ENCODE results near the gene THSD4.
"Not testable (repeated sequence)": the region's sequence is repeated elsewhere in the genome, so short reads cannot be mapped to it uniquely, and the experiment has no call there.

The THSD4 gene

DNA sequence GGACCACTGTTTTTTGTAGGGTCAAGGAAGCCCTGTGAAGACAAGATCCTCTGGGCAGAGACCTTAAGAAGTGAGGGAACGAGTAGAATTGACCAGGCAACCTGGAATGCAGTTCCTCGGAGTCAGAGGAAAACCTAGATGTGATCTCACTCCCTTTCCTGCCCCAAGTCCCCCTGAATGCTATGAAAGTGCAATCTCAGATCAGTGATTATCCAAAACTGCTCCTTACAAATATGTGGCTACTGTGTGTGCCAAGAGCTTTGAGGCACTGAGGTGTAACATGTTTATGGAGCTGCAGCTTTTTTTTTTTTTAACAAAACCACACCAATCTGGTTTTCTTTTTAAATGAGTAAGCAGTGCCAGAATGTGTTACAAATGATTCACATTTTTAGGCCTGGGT lies 35.8 kb downstream of the THSD4 start:
- no peak for DNase-seq

GRCh38 chr15:71152542-71152941 lies 37.3 kb downstream of the THSD4 start:
- DNase-seq: no peak

GRCh38 chr15:71153823-71154524 lies 38.7 kb downstream of the THSD4 start:
- DNase-seq: no peak

GRCh38 chr15:71154607-71155200 lies 39.4 kb downstream of the THSD4 start:
- DNase-seq: no peak

DNA sequence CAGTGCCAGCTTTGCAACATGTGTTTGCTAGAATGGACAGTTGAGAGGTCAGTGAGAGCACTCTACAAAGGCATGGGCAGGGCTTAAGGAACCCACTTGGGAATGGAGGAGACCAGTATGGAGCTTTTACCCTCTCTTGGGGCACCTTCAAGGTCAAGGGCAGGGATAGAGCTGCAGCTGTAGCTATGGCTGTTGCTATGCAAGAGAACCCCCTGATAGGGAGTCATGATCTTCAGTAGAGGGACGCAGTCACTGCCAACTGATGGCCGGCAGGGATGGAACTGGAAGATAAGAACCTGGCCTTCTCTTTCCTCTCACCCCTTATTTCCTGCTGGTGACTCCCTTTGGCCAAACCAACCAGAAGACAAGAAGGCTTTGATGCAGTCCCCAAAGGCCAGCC lies 40.3 kb downstream of the THSD4 start:
- no peak for DNase-seq

DNA sequence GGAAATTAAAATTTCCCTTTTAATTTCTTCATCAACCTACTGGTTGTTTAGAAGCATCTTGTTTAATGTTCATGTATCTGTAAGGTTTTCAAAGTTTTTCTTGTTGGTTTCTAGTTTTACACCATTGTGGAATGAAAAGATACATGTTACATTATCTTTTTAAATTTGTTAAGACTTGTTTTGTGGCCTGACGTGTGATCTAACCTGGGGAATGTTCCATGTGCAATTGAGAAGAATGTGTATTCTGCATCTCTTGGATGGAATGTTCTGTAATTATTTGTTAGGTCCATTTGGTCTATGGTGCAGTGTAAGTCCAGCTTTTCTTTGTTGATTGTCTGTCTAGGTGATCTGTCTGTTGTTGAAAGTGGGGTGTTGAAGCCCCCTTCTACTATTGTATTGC lies 45.7 kb downstream of the THSD4 start:
- DNase-seq: no peak

- DNase-seq: no peak
Measured at GRCh38 chr15:71162309-71162708, 47.0 kb downstream of the THSD4 start.

GRCh38 chr15:71164606-71165005 lies 49.3 kb downstream of the THSD4 start:
- DNase-seq: not testable (repeated sequence)

GRCh38 chr15:71167445-71168165 lies 52.3 kb downstream of the THSD4 start:
- no peak for DNase-seq

DNA sequence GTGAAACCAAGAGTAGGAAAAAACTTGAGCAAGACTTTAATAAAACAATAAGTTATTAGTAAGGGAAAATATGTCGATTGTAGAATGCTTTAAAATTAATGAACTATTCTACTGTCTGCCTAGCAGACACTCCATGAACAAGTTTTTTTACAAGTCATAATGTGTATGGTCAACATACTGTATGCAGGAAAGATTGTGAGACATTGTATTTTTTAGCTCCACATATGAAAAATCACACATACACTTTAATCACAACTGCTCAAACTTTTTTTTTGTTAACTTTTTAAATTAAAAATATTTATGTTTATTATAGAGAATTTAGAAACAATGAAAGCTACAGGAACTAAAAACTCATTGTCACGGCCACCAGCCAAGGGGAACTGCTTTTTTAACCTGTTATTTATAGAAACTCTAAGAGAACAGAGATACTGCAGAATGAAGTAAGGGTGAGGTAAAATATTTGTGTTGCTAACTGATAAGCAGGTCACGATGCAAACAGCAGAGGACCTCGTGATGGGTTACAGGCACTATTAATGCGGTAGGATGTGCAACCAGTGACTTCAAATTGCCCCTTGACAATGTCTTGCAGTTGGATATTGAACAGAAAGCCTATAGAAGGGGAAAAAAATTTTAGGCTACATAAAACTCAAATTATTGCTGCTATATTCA lies 53.0 kb downstream of the THSD4 start:
- no peak for DNase-seq

GRCh38 chr15:71170163-71170562 lies 54.9 kb downstream of the THSD4 start:
- DNase-seq: no peak

- DNase-seq: no peak
Measured at GRCh38 chr15:71171195-71171594, 55.9 kb downstream of the THSD4 start.

DNA sequence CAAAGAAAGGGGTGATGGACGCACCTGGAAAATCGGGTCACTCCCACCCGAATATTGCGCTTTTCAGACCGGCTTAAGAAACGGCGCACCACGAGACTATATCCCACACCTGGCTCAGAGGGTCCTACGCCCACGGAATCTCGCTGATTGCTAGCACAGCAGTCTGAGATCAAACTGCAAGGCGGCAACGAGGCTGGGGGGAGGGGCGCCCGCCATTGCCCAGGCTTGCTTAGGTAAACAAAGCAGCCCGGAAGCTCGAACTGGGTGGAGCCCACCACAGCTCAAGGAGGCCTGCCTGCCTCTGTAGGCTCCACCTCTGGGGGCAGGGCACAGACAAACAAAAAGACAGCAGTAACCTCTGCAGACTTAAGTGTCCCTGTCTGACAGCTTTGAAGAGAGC lies 59.1 kb downstream of the THSD4 start:
- not testable (repeated sequence) for DNase-seq

- DNase-seq: no peak
Measured at GRCh38 chr15:71180986-71181853, 65.9 kb downstream of the THSD4 start.

DNA sequence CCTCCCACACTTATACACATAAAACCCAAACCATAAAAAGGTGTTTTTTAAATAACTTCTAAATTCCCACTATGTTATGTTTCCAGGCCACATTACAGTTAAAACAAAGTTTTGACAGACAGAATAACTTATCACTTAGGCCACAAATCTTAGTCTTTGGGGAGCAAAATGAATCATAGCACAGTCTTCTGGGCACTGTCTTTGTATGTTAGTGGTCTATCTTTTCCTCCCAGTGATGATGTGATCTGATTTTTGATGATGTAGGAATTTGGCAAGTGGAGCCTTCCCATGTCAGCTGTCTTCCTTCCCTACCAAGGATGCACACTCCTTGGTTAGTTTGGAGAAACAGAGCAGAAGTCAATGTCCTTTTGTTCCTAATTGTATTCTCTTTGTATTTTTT lies 67.3 kb downstream of the THSD4 start:
- no peak for DNase-seq

DNA sequence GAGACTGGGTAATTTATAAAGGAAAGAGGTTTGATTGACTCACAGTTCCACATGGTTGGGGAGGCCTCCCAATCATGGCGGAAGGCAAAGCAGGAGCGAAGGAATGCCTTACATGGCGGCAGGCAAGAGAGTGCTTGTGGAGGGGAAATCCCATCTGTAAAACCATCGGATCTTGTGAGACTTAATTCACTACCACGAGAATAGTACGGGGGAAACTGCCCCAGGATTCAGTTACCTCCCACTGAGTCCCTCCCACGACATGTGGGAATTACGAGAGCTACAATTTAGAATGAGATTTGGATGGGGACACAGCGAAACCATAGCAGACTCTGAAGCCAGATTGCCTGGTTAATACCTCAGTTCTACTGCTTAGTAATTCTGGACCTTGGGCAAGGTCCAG lies 67.8 kb downstream of the THSD4 start:
- DNase-seq: no peak

GRCh38 chr15:71185706-71186105 lies 70.4 kb downstream of the THSD4 start:
- DNase-seq: no peak

DNA sequence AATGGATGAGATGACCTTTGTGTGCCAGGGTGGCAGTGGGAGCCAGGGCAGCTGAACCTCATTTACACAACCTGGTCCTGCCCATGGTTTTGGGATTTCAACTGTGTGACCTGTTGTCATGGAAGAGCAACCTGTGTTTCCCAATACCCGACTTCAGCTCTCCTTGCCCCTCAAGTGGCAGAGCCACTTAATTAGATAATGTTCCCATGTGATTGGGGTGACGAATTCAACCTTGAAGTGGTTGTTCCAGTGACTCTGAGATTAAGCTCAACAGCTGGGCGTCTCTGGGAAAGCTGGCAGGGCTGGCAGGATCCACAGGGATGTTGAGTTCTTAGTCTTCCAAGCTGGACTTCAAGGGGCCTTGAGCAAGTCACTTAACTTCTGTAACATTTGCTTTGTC lies 71.0 kb downstream of the THSD4 start:
- DNase-seq: no peak

- DNase-seq: no peak
Measured at GRCh38 chr15:71187078-71187477, 71.8 kb downstream of the THSD4 start.

- no peak for DNase-seq
Measured at GRCh38 chr15:71187526-71187925, 72.3 kb downstream of the THSD4 start.

DNA sequence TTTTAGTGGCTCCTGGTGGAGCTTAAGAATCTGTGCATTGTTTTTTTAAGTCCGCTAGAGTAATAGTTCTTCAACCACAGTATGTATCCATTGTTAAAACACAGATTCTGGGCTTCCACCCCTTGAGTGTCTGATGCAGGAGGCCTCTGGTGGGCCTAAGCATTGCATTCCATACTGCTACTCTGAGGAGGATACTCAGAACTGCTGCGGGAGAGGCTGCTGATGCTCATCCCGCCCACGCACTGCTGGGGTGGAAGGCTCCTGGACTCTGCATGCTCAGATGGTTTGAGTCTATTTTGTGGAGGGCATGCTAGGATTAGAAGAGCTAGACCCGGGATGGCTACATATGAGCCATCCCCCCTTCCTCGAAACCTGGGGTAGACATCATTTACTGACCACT lies 74.4 kb downstream of the THSD4 start:
- DNase-seq: no peak

DNA sequence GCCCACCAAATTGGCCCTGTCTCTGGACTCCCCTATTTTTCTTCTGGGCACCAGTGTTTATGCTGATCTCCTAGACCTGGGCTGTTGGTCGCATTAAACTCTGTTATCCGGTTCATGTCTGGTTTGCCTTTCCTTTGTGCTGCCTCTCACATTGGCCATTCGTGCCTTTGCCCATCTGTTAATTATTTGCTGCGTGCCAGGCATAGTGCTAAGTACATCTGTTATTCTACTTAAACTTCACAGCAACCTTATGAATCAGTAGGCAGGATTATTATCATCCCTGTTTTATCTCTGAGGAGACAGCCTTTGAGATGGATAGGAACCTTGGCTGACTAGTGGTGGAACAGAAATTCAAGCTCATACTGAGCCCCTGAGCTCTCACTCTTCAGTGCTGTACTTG lies 76.0 kb downstream of the THSD4 start:
- DNase-seq: no peak

DNA sequence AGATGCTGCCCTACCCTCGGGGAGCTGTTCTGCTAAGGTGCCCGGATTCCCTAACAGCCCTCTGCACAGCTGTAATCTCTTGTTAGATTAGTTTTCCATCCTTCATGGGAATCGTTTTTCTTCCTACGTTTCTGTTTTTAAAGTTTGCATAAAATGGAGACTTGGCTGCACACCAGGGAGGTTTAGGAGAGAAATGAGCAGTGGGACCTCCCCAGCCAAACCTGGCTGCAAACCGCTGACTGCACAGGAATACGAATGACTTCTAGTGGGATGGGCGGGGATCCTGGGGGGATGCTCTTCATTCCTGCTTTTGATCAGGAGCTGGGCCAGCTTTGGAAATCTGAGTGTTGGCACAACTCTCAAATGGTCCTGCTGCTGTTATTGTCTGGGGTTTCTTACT lies 77.5 kb downstream of the THSD4 start:
- DNase-seq: no peak
